ENCODE data around the gene KCNN1.
"Not testable (repeated sequence)": the region's sequence is repeated elsewhere in the genome, so short reads cannot be mapped to it uniquely, and the experiment has no call there.

KCNN1 gene

DNA sequence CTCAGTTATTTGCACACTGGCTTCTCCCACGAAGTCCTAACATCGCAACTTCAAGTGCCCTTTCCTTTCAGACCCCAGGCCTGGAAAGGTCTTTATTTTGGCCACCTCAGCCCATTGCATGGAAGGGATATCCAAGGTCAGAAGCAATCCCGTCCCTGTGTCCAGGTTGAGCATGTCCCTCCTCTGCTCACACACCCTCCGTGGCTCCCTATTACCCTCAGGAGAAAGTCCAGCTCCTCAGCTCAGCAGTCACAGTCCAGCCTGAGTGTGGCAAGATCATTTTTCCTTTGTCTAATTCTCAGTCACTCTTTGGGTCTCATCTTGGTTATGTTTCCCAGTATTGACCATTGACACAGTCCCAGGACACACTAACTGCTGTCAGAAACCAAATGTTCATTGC is 60.2 kb downstream of the KCNN1 start:
- no peak for DNase-seq (ENCODE audit: low read depth in 2 of 2)

DNA sequence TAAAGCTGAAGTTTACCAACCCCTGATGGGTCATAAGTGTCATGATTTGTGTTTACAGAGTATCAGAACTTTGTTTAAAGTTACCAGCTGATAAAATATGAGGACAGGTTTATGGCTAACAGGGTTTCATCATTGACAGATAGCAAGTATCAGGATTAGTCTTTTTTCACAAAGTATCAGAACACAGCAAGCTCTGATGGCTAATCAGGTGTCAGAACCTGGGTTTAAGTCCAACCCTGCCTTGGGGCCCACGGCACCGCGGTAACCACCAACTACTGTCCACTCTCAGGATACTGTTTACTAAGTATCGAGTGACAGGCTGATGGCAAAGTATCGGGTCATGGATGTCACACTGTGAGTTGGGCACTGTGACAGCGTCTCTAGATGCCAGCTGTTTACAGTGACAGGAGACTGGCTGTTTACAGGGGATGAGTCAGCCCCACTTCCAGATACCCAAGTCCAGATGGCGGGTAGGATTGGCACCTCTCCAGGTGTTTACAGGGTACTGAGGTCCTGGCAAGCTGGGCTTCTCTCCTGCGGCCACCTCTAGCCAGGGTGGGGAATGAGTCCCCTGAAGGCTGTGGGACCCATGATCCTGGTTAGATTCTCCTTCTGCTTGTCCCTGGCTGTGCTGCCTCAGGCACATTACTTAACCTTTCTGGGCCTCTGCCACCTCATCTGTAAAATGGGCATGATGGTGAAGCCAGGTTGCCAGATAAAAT is 62.9 kb downstream of the KCNN1 start:
- no peak for DNase-seq (ENCODE audit: low read depth in 2 of 2)

DNA sequence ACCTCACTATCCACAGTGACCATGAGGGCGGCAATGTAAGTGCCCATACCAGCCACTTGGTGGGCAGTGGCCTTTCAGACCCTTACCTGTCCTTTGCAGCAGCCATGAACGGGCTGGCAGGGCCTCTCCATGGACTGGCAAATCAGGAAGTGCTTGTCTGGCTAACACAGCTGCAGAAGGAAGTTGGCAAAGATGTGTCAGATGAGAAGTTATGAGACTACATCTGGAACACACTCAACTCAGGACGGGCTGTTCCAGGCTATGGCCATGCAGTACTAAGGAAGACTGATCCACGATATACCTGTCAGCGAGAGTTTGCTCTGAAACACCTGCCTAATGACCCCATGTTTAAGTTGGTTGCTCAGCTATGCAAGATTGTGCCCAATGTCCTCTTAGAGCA is 64.5 kb downstream of the KCNN1 start:
- not testable (repeated sequence) for DNase-seq (ENCODE audit: low read depth in 2 of 2)

DNA sequence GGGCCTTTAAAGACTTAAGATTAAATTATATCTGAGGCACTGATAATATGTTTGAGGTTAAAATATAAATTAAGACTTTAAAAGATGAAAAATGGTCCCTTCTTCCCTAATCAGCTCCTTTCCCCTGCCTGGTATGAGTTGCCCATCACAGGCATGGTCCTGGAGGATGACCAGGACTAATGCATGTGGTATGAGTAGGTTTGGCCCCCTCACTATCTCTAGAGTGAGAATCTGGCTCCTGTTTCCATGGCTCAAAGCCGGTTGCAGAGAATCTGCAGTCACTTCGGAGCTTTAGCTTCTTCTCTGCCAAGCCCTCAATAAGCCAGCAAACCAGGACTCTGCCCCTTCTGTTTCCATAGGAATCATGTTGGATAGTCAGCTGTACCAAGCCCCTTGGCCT is 65.2 kb downstream of the KCNN1 start:
- not testable (repeated sequence) for DNase-seq (ENCODE audit: low read depth in 2 of 2)

DNA sequence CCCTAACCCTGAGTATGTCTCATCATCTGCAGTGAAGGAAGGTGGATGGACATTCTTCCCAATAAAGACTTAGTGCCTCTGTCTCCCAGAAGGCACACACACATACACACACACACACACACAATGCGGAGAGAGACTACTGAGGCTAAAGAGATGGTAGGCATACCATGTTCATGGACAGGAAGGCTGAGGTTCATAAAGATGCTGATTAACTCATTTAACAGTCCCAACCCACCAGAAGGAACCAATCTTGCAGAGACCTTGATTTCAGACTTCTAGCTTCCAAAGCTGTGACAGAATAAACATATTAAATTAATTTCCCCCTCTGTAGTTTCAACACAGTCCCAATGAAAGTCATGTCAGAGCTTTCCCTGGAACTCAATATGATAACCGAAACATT is 74.1 kb downstream of the KCNN1 start:
- DNase-seq (ENCODE audit: low read depth in 2 of 2) = no peak

DNA sequence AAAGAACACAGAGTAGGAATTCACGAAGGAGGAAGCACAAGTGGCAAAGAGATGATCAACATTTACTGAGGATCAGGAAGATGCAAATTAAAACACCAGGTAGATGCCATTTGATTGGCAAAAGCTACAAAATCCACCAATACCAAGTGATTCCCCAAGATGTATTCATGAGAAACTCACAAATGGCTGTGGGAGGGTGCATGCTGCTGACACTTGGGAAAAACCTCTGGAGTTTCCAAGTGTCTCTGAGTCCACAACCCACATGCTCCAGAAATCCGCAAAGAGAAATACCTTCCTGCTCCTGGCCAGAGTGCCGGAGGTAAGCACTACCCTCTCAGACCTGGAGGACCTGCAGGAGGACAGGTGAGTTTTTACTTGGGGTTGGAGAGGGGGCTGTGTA is 76.8 kb downstream of the KCNN1 start:
- no peak for DNase-seq (ENCODE audit: low read depth in 2 of 2)

DNA sequence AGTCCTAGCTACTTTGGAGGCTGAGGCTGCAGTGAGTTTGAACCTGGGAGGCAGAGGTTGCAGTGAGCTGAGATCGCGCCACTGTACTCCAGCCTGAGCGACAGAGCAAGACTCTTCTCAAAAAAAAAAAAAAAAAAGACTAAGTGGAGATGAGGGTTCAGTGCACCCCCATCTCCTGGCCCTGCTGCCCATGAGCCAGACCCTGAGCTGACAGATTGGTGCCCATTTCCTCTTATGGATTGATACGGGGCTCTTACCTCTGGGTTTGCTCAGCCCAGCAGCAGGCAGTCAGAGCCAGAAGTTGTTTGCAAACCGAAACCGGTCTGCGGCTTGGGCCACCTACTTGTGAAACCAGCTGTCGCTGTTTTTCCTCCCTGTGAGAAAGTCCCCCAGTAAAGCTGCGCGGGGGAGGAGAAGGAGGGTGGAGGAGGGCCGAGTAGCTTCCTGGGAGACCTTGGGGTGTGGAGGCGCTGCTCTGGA is 78.0 kb downstream of the KCNN1 start:
- DNase-seq (ENCODE audit: low read depth in 2 of 2) = peak; percentile 64 to 68

DNA sequence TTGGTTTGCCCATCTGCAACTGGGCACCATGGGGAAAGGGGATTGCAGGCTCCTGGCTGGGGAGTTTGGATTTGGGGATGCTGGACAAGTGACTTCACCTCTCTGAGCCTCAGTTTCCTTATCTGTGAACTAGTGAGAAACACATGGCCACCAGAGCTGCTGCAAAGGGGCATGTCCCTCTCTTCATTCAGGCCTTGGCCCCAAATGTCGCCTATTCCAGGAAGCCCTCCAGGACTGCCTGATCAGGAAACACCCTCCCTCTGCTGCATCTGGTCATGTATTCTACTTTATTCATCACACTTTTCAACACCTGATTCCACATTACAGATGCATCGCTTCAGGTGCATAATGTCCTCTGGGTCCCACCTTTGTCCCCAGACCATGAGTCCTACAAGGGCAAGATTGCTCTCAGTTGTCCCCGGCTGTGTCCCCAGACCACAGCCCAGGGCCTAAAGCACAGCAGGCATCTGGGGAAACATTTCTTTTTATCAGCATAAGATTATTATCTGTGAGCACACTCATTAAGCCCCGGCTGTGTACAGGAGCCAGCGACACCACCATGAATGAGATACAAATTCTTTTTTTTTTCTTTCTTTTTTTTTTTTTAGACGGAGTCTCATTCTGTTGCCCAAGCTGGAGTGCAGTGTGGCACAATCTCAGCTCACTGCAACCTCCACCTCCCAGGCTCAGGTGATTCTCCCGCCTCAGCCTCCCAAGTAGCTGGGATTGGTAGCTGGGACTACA is 78.6 kb downstream of the KCNN1 start:
- DNase-seq (ENCODE audit: low read depth in 2 of 2) = no peak

DNA sequence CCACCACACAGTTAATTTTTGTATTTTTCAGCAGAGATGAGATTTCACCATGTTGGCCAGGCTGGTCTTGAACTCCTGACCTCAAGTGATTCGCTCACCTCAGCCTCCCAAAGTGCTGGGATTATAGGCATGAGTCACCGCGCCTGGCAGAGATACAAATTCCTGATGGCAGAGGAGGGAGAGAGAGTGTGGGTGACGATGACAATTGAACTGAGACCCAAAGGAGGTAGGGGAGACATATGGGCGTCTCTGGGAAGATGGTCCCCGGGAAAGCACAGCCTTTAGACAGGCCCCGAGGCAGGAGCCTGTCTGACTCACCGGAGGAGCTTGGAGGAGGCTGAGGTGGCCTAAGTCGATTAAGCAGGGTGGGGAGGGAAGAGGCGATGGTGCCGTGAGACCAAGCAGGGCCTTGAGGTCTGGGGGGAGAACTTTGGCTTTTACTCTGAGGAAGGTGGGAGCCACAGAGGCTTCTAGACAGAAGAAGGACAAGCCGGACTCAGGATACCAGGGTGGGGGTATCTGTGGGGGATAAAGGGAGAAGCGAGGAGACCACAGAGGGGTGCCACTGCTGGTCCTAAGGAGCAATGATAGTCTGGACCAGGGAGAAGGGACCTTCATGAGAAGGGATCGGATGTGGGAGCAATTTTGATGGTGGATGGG is 79.3 kb downstream of the KCNN1 start:
- no peak for DNase-seq (ENCODE audit: low read depth in 2 of 2)

DNA sequence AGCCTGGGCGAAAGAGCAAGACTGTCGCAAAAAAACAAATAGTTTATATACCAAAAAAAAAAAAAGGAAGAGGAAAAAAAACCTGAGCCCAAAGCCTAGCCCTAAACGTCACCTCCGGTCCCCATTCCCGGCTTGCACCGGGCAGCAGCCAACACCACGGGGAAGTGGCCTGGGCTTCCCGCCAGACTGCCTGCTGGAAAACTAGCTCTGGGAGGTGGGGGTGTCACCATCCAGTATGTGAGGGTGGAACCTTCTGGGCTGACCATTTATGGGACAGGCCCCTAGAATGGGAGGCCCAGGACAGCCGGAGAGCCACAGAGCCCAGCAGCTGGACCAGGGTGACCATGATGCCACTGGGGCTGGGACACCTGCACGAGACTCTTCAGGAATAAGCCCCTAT is 82.5 kb downstream of the KCNN1 start:
- DNase-seq (ENCODE audit: low read depth in 2 of 2) = no peak

Data from stimulated activated CD8-positive, alpha-beta memory T cell treated with anti-CD3 and anti-CD28 coated beads, Interleukin-7, amount 100 ng/mL, for 1 hour (primary cell).